Endodermal cell (in vitro differentiated cells): ENCODE data around the gene IL18RAP. TPM values are rescaled to one million over a fixed set of nuclear protein-coding genes. Genes with fewer than 3 reads are reported as not detected.

Source experiments
- DNase-seq: peaks from one replicate; pipeline ENCODE4 v3.0.0-alpha.2; 2017
- H3K27ac ChIP-seq: 2 replicates; pipeline ENCODE4 v1.5.1; 2013; ENCODE audit warnings: mild to moderate bottlenecking, low read depth, low read length, moderate library complexity
- H3K27me3 ChIP-seq: 2 replicates; pipeline ENCODE4 v1.6.1; 2013; ENCODE audit warnings: mild to moderate bottlenecking, low read length, moderate library complexity; ENCODE audit not compliant: insufficient read depth, control insufficient read depth, poor library complexity, severe bottlenecking
- H3K36me3 ChIP-seq: 2 replicates; pipeline ENCODE4 v1.7.0; 2013; ENCODE audit warnings: mild to moderate bottlenecking, low read length, moderate library complexity; ENCODE audit not compliant: control insufficient read depth, insufficient read depth
- H3K4me1 ChIP-seq: one replicate; pipeline ENCODE4 v1.7.0; 2013; ENCODE audit warnings: low read length; ENCODE audit not compliant: control insufficient read depth, insufficient read depth
- H3K4me3 ChIP-seq: 2 replicates; pipeline ENCODE4 v1.5.1; 2013; ENCODE audit warnings: mild to moderate bottlenecking, low read length, moderate library complexity
- H3K9ac ChIP-seq: 2 replicates; pipeline ENCODE4 v1.6.1; 2013; ENCODE audit warnings: mild to moderate bottlenecking, low read length, moderate library complexity; ENCODE audit not compliant: poor library complexity, severe bottlenecking; ENCODE audit errors: extremely low read depth
- H3K9me3 ChIP-seq: 2 replicates; pipeline ENCODE4 v1.6.1; 2013; ENCODE audit warnings: mild to moderate bottlenecking, low read length, moderate library complexity; ENCODE audit not compliant: control insufficient read depth
- H3K27ac Mint-ChIP-seq: 2 replicates; pipeline ENCODE4 v1.8.0; 2020; ENCODE audit warnings: mixed read lengths
- H3K27me3 Mint-ChIP-seq: 2 replicates; pipeline ENCODE4 v1.8.0; 2021; ENCODE audit warnings: mild to moderate bottlenecking, mixed read lengths; ENCODE audit not compliant: insufficient read depth
- H3K36me3 Mint-ChIP-seq: 2 replicates; pipeline ENCODE4 v1.8.0; 2020; ENCODE audit warnings: low read depth, mixed read lengths
- H3K4me1 Mint-ChIP-seq: 2 replicates; pipeline ENCODE4 v1.8.0; 2020; ENCODE audit warnings: mixed read lengths
- H3K4me3 Mint-ChIP-seq: 2 replicates; pipeline ENCODE4 v1.8.0; 2020; ENCODE audit warnings: mild to moderate bottlenecking, moderate library complexity, mixed read lengths
- H3K9me3 Mint-ChIP-seq: 2 replicates; pipeline ENCODE4 v1.8.0; 2020; ENCODE audit warnings: mild to moderate bottlenecking, mixed read lengths
- WGBS, 2 experiments: methylation state at CpG; one replicate each; pipeline versions ENCODE4 v1.1.5 to v1.1.7; 2013; ENCODE audit warnings: missing lambda C conversion rate in 2 of 2, mixed read lengths in 1 of 2; ENCODE audit not compliant: insufficient coverage in 1 of 2, insufficient read length in 1 of 2; 5-methylcytosine and 5-hydroxymethylcytosine counted together
- total RNA-seq, 2 donors: library from RNA; stranded (reverse); fragmentation: NEBNext Ultra II Directional in 1 of 2; extraction: Animal tissue kit (Norgen Biotek cat#: 25700) in 1 of 2; gene quantifications; 2 replicates in 1 of 2; 3 replicates in 1 of 2; pipeline ENCODE4 v1.2.1, GENCODE V29; 2021
- TF ChIP-seq, protein P1 (sequence below): fragments of 200-600 bp; sonication (generic); conservative IDR thresholded peaks from 2 replicates; pipeline ENCODE4 v1.5.0; 2021; ENCODE audit warnings: antibody characterized with exemption, mild to moderate bottlenecking

Gene IL18RAP
- total RNA-seq, 2 donors from 2014 or later: 0.11 TPM; not detected in 1

- no peak for DNase-seq
- no peak overlapping the region for H3K4me3 Mint-ChIP-seq
- no peaks in the 10 kb centered on the region for H3K9me3 ChIP-seq
Observed at GRCh38 chr2:102451968-102452367, 29.0 kb downstream of the IL18RAP start.

DNA sequence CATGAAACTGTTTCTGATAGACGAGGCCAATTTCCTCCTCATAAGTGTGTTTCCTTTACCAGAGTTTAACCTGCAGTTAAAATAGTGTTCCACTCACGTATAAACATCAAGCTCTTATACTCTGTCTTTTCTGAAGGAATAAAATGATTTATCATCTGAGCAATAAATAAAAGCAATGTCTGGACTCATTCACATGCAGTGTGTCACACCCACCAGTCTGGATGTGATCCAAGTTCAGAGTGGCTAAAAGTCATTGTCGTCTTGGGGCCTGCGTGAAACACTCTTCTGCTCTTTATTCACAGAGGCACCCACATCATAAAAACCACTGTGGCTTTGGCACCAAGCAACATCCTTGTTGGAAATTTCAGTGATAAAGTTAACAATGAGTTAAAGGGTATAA, 30.5 kb downstream of the IL18RAP start:
- no peak overlapping the region for H3K4me3 ChIP-seq
- no peak overlapping the region for H3K4me3 Mint-ChIP-seq
- H3K9ac ChIP-seq: no peak overlapping the region
- H3K36me3 ChIP-seq: no peaks in the 10 kb centered on the region
- DNase-seq: no peak
- TF ChIP-seq, protein P1, sequence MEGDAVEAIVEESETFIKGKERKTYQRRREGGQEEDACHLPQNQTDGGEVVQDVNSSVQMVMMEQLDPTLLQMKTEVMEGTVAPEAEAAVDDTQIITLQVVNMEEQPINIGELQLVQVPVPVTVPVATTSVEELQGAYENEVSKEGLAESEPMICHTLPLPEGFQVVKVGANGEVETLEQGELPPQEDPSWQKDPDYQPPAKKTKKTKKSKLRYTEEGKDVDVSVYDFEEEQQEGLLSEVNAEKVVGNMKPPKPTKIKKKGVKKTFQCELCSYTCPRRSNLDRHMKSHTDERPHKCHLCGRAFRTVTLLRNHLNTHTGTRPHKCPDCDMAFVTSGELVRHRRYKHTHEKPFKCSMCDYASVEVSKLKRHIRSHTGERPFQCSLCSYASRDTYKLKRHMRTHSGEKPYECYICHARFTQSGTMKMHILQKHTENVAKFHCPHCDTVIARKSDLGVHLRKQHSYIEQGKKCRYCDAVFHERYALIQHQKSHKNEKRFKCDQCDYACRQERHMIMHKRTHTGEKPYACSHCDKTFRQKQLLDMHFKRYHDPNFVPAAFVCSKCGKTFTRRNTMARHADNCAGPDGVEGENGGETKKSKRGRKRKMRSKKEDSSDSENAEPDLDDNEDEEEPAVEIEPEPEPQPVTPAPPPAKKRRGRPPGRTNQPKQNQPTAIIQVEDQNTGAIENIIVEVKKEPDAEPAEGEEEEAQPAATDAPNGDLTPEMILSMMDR: no peak
- H3K27me3 Mint-ChIP-seq: peaks cover 4% of the 10 kb centered on the region
- H3K9me3 Mint-ChIP-seq: no peaks in the 10 kb centered on the region
- H3K4me1 Mint-ChIP-seq: no peaks in the 10 kb centered on the region
- H3K36me3 Mint-ChIP-seq: no peaks in the 10 kb centered on the region
- no peak overlapping the region for H3K27ac Mint-ChIP-seq
- no peak overlapping the region for H3K27ac ChIP-seq
- no peaks in the 10 kb centered on the region for H3K4me1 ChIP-seq
- no peaks in the 10 kb centered on the region for H3K27me3 ChIP-seq
- 94% methylated on average over 4 of the region's 4 CpGs; no CpG with 5 or more reads in 1 of the 2 experiments for WGBS, 2 experiments
- no peaks in the 10 kb centered on the region for H3K9me3 ChIP-seq

More at GRCh38 chr2:102451968-102452367, 29.0 kb downstream of the IL18RAP start:
- no peak overlapping the region for H3K27ac ChIP-seq
- H3K9me3 Mint-ChIP-seq: no peaks in the 10 kb centered on the region
- TF ChIP-seq, protein P1: peak; percentile 36
- H3K36me3 ChIP-seq: no peaks in the 10 kb centered on the region
- H3K4me3 ChIP-seq: no peak overlapping the region
- no peaks in the 10 kb centered on the region for H3K4me1 ChIP-seq
- no peaks in the 10 kb centered on the region for H3K36me3 Mint-ChIP-seq
- H3K27ac Mint-ChIP-seq: no peak overlapping the region
- H3K9ac ChIP-seq: no peak overlapping the region
- no peaks in the 10 kb centered on the region for H3K4me1 Mint-ChIP-seq
- peaks cover 4% of the 10 kb centered on the region for H3K27me3 Mint-ChIP-seq
- no peaks in the 10 kb centered on the region for H3K27me3 ChIP-seq
- 54 to 64% methylated on average over 2 of the region's 2 CpGs for WGBS, 2 experiments

- Histone ChIP-seq H3K9ac (no peak overlapping the region), H3K4me3 (no peak overlapping the region), H3K4me1 (no peaks in the 10 kb centered on the region), H3K36me3 (no peaks in the 10 kb centered on the region), H3K27me3 (no peaks in the 10 kb centered on the region), H3K9me3 (no peaks in the 10 kb centered on the region), H3K27ac (no peak overlapping the region)
- H3K4me3 Mint-ChIP-seq: no peak overlapping the region
- no peaks in the 10 kb centered on the region for H3K9me3 Mint-ChIP-seq
- H3K4me1 Mint-ChIP-seq: no peaks in the 10 kb centered on the region
- H3K27ac Mint-ChIP-seq: no peak overlapping the region
- TF ChIP-seq, protein P1: no peak
- DNase-seq: no peak
- WGBS, 2 experiments: 80 to 100% methylated on average over 1 to 2 of the region's 2 CpGs
- peaks cover 6% of the 10 kb centered on the region for H3K27me3 Mint-ChIP-seq
- H3K36me3 Mint-ChIP-seq: no peaks in the 10 kb centered on the region
Observed at GRCh38 chr2:102455061-102455670, 32.2 kb downstream of the IL18RAP start.
